ENCODE measurements around the gene ST14.

DNA sequence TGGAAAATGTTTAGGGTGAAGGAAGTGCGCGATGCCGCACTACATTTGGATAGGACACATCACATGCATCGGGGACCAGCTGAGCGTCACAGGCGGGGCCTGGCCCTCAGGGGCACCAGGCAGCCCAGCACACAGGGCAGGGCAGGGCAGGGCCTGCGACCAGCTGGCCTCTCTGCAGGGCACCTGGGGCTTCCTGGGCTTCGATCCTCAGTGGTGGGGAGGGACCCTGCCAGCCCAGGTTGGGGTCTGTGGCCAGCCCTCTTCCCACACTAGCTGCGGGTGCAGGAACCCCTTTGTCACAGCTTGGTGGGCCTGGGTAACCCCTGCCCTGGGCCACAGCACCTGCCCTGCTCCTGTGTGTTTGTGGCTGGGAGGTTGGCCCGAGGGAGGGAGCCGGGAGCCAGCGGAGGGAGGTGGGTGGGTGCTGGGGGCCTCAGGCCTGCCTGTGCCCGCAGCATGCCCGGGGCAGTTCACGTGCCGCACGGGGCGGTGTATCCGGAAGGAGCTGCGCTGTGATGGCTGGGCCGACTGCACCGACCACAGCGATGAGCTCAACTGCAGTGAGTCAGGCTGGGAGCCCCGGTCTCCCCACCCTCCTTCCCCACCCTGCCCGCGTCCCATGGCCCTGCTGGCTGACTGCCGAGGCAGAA lies 37.9 kb downstream of the ST14 start:
- TF ChIP-seq, protein P1, sequence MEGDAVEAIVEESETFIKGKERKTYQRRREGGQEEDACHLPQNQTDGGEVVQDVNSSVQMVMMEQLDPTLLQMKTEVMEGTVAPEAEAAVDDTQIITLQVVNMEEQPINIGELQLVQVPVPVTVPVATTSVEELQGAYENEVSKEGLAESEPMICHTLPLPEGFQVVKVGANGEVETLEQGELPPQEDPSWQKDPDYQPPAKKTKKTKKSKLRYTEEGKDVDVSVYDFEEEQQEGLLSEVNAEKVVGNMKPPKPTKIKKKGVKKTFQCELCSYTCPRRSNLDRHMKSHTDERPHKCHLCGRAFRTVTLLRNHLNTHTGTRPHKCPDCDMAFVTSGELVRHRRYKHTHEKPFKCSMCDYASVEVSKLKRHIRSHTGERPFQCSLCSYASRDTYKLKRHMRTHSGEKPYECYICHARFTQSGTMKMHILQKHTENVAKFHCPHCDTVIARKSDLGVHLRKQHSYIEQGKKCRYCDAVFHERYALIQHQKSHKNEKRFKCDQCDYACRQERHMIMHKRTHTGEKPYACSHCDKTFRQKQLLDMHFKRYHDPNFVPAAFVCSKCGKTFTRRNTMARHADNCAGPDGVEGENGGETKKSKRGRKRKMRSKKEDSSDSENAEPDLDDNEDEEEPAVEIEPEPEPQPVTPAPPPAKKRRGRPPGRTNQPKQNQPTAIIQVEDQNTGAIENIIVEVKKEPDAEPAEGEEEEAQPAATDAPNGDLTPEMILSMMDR (conservative IDR thresholded peaks at IDR 0.05 in 1 of 2, IDR thresholded peaks at IDR 0.05 in 1 of 2; ENCODE audit: low read depth in 1 of 2, low read length in 2 of 2) = no peak
- TF ChIP-seq EZH2 (IDR thresholded peaks at IDR 0.05; ENCODE audit: low read length, missing control alignments) = no peak

Measured in fibroblast of lung (primary cell).